A549 (cell line): ENCODE data around the gene SCUBE1. TPM values are rescaled to one million over a fixed set of nuclear protein-coding genes. Genes with fewer than 3 reads are reported as not detected.

Source experiments
- ATAC-seq, 2 experiments: fragments of 200-7000 bp in 1 of 2; fragments of >200 bp in 1 of 2; cut with Nextera tagmentation in 1 of 2; cut with Tn5 transposase in 1 of 2; 3 replicates each; pipeline versions ENCODE4 v1.8.0 to v1.9.1; 2018 to 2020; ENCODE audit warnings: mild to moderate bottlenecking in 1 of 2, moderate library complexity in 1 of 2
- CTCF ChIA-PET: fragments of 300-600 bp; sonication (Branson Sonifier 250); formaldehyde crosslinking; extraction: SDS; loops from one replicate; lab custom pipeline; 2021; ENCODE audit warnings: antibody characterized with exemption, inconsistent platforms; lab: Yijun Ruan, JAX
- POLR2A ChIA-PET: fragments of 350-600 bp; formaldehyde crosslinking; extraction: SDS; loops from one replicate; lab custom pipeline; 2021; ENCODE audit warnings: antibody characterized with exemption, inconsistent platforms; lab: Yijun Ruan, JAX
- DNase-seq, 2 experiments: peaks; one replicate each; pipeline versions ENCODE4 v3.0.0 to v3.0.0-alpha.2; 2011 to 2016; ENCODE audit warnings: low read depth in 1 of 2, low spot score in 1 of 2
- FAIRE-seq: peaks from 2 replicates; lab custom pipeline; 2011; peaks lifted over from hg19 to GRCh38; lab: Jason Lieb, UNC
- H3K27ac ChIP-seq, 2 experiments: fragments of >200 bp; sonication (Bioruptor Twin); formaldehyde crosslinking; 3 replicates each; pipeline ENCODE4 v1.5.1; 2016 to 2017
- H3K4me1 ChIP-seq: fragments of >200 bp; sonication (Bioruptor Twin); formaldehyde crosslinking; 3 replicates; pipeline ENCODE4 v1.6.1; 2016
- H3K4me2 ChIP-seq: fragments of >200 bp; sonication (Bioruptor Twin); formaldehyde crosslinking; 3 replicates; pipeline ENCODE4 v1.6.1; 2016
- H3K4me3 ChIP-seq: fragments of >200 bp; sonication (Bioruptor Twin); formaldehyde crosslinking; 3 replicates; pipeline ENCODE4 v1.5.1; 2016
- H3K9me3 ChIP-seq: fragments of >200 bp; sonication (Bioruptor Twin); formaldehyde crosslinking; 3 replicates; pipeline ENCODE4 v1.6.1; 2016
- BCL3 ChIP-seq: fragments of >200 bp; sonication (Bioruptor Twin); formaldehyde crosslinking; IDR thresholded peaks from 3 replicates; pipeline ENCODE4 v1.6.1; 2016
- BHLHE40 ChIP-seq: IDR thresholded peaks from 2 replicates; pipeline ENCODE4 v1.6.1; 2012; ENCODE audit warnings: low read depth, low read length, inconsistent platforms
- CBX2 ChIP-seq: fragments of 200-600 bp; sonication (generic); IDR thresholded peaks from 2 replicates; pipeline ENCODE4 v1.6.1; 2016; ENCODE audit warnings: low read depth, mild to moderate bottlenecking, borderline replicate concordance
- CEBPB ChIP-seq, 2 experiments: fragments of >200 bp in 1 of 2; sonication (Bioruptor Twin) in 1 of 2; formaldehyde crosslinking in 1 of 2; IDR thresholded peaks; 2 replicates each; pipeline ENCODE4 v1.6.1; 2012 to 2016
- ELK1 ChIP-seq: fragments of 150-350 bp; IDR thresholded peaks from 2 replicates; pipeline ENCODE4 v1.6.1; 2014; ENCODE audit warnings: low read depth, mild to moderate bottlenecking, low read length
- ESRRA ChIP-seq: fragments of 150-350 bp; IDR thresholded peaks from 2 replicates; pipeline ENCODE4 v1.6.1; 2014; ENCODE audit warnings: mild to moderate bottlenecking, low read length, borderline replicate concordance
- FOSL2 ChIP-seq, 2 experiments: fragments of 450-650 bp in 1 of 2; fragments of >200 bp in 1 of 2; sonication (Bioruptor Twin) in 1 of 2; formaldehyde crosslinking; IDR thresholded peaks; 2 replicates each; pipeline versions ENCODE4 v1.5.0 to v1.6.1; 2016 to 2020; ENCODE audit warnings: mild to moderate bottlenecking in 1 of 2, moderate library complexity in 1 of 2
- FOXS1 ChIP-seq: fragments of 250-450 bp; sonication (Bioruptor Pico); IDR thresholded peaks from 2 replicates; pipeline ENCODE4 v1.5.0; 2020; ENCODE audit warnings: mild to moderate bottlenecking, moderate library complexity
- GATA3 ChIP-seq: IDR thresholded peaks from 2 replicates; pipeline ENCODE4 v1.6.1; 2012; ENCODE audit warnings: borderline replicate concordance
- HEYL ChIP-seq: fragments of 250-450 bp; sonication (Bioruptor Pico); IDR thresholded peaks from 2 replicates; pipeline ENCODE4 v1.8.0; 2021; ENCODE audit warnings: mild to moderate bottlenecking, moderate library complexity
- HOXA7 ChIP-seq: fragments of 250-450 bp; sonication (Bioruptor Pico); IDR thresholded peaks from 2 replicates; pipeline ENCODE4 v1.5.0; 2020; ENCODE audit warnings: mild to moderate bottlenecking, moderate library complexity
- NPAS2 ChIP-seq: fragments of 250-450 bp; sonication (Bioruptor Pico); IDR thresholded peaks from 2 replicates; pipeline ENCODE4 v1.8.0; 2022; ENCODE audit warnings: mild to moderate bottlenecking, moderate library complexity, borderline replicate concordance
- NR3C1 ChIP-seq: fragments of >200 bp; sonication (Bioruptor Twin); formaldehyde crosslinking; IDR thresholded peaks from 3 replicates; pipeline ENCODE4 v1.6.1; 2017
- PHF8 ChIP-seq: fragments of 200-600 bp; sonication (generic); IDR thresholded peaks from 2 replicates; pipeline ENCODE4 v1.6.1; 2016; ENCODE audit warnings: low read depth, mild to moderate bottlenecking, antibody characterized with exemption, moderate library complexity, borderline replicate concordance
- RAD21 ChIP-seq, 2 experiments: fragments of >200 bp in 1 of 2; sonication (Bioruptor Twin) in 1 of 2; formaldehyde crosslinking in 1 of 2; IDR thresholded peaks in 1 of 2; conservative IDR thresholded peaks in 1 of 2; 2 replicates in 1 of 2; 3 replicates in 1 of 2; pipeline ENCODE4 v1.6.1; 2012 to 2018; ENCODE audit warnings: inconsistent platforms in 1 of 2
- ZC3H11A ChIP-seq: fragments of 450-650 bp; IDR thresholded peaks from 2 replicates; pipeline ENCODE4 v1.6.1; 2014; ENCODE audit warnings: antibody characterized with exemption, mild to moderate bottlenecking
- ZSCAN20 ChIP-seq: fragments of 250-450 bp; sonication (Bioruptor Pico); IDR thresholded peaks from 2 replicates; pipeline ENCODE4 v1.8.0; 2022; ENCODE audit warnings: mild to moderate bottlenecking, moderate library complexity
- WGBS: methylation state at CpG from one replicate; pipeline ENCODE4 v1.1.6; 2017; ENCODE audit errors: missing lambda C conversion rate; 5-methylcytosine and 5-hydroxymethylcytosine counted together
- polyA plus RNA-seq, 4 experiments: library from polyadenylated mRNA; depleted of rRNA in 3 of 4; stranded (reverse); fragments of >200 nt; fragmentation: RNase III in 1 of 4; extraction: RNeasy Plus Mini Kit Qiagen cat#74134 plus additional on column Dnase treatment in 1 of 4; gene quantifications; 2 replicates in 3 of 4; 3 replicates in 1 of 4; pipeline ENCODE4 v1.2.3, GENCODE V29; 2011 to 2017

The SCUBE1 gene
- polyA plus RNA-seq, 2 of the 4 experiments (the other 2 are of a cell fraction) = 0.01 to 0.12 TPM

GRCh38 chr22:43326331-43327156, 16.6 kb downstream of the SCUBE1 start (continued):
- no peak for TF ChIP-seq ESRRA
- TF ChIP-seq ZC3H11A = no peak

GRCh38 chr22:43325176-43325575, 18.0 kb downstream of the SCUBE1 start:
- no peaks in the 10 kb centered on the region for H3K9me3 ChIP-seq
- 55% methylated on average over 13 of the region's 13 CpGs for WGBS
- H3K4me2 ChIP-seq = no peak overlapping the region
- H3K4me1 ChIP-seq = no peaks in the 10 kb centered on the region
- ATAC-seq (no peak), DNase-seq (no peak), FAIRE-seq (no peak)
- no peak overlapping the region for H3K4me3 ChIP-seq
- ChIA-PET POLR2A (no interaction called here), CTCF (interaction anchor here (0.6 to 1.5 kb wide), 2 partner anchors 21 to 82 kb away, joined by 3 to 5 read pairs; no protein-coding TSS in a partner anchor)
- TF ChIP-seq ZSCAN20 (CRISPR knock-in tag) (no peak), NR3C1 (no peak), FOSL2 (IDR thresholded peaks at IDR 0.05) (no peak), FOSL2 (CRISPR knock-in tag; IDR thresholded peaks at IDR 0.05) (no peak), GATA3 (no peak), RAD21 (conservative IDR thresholded peaks at IDR 0.05 in 1 of 2, IDR thresholded peaks at IDR 0.05 in 1 of 2) (no peak), HEYL (CRISPR knock-in tag) (no peak), CEBPB (IDR thresholded peaks at IDR 0.05) (no peak), FOXS1 (CRISPR knock-in tag) (no peak), HOXA7 (CRISPR knock-in tag) (no peak), BHLHE40 (no peak), BCL3 (no peak)
- no peak overlapping the region for H3K27ac ChIP-seq

GRCh38 chr22:43320943-43321900, 21.9 kb downstream of the SCUBE1 start:
- POLR2A ChIA-PET = no interaction called here
- ATAC-seq = no peak
- no peaks in the 10 kb centered on the region for H3K9me3 ChIP-seq
- no peak for FAIRE-seq
- no peaks in the 10 kb centered on the region for H3K4me1 ChIP-seq
- 74% methylated on average over 19 of the region's 21 CpGs for WGBS
- TF ChIP-seq PHF8 (no peak), ESRRA (no peak)
- H3K4me2 ChIP-seq = no peak overlapping the region
- H3K27ac ChIP-seq = no peak overlapping the region
- no peak for DNase-seq
- no peak overlapping the region for H3K4me3 ChIP-seq
- CTCF ChIA-PET = interaction anchor here (0.6 kb wide), 1 partner anchor 33 kb away, joined by 3 read pairs; no protein-coding TSS in a partner anchor

- FAIRE-seq = no peak
- TF ChIP-seq ELK1 (no peak), NPAS2 (no peak), CBX2 (no peak)
- Histone ChIP-seq H3K4me1 (no peaks in the 10 kb centered on the region), H3K27ac (no peak overlapping the region), H3K9me3 (no peaks in the 10 kb centered on the region), H3K4me3 (no peak overlapping the region), H3K4me2 (no peak overlapping the region)
- WGBS = 46% methylated on average over 10 of the region's 10 CpGs
- POLR2A ChIA-PET = no interaction called here
- CTCF ChIA-PET = interaction anchor here (0.9 to 1.3 kb wide), 2 partner anchors 27 to 65 kb away, joined by 3 to 4 read pairs; no protein-coding TSS in a partner anchor
- DNase-seq = no peak
- no peak for ATAC-seq
Observed at GRCh38 chr22:43319661-43320486, 23.3 kb downstream of the SCUBE1 start.
